ENCODE results near the gene HEATR1.

DNA sequence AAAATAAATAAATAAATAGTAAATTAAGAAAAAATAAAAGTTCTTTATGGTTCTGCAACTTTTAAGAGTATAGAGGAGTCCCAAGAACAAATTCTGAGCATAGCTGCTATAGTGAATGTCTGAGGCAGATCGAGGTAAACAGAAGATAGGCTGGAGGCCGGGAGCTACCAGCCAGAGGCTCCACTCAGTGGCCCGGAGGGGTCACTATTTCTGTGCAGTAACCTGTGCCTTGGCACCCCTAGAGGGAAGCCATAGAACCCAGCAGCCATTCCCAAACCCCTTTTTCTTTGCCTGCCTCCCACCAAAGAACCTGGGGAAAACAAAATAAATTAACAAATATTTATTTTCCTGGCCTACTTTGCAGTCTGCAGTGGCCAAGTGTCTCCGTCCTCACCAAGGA lies 38.4 kb upstream of the HEATR1 start:
- TF ChIP-seq, protein P1, sequence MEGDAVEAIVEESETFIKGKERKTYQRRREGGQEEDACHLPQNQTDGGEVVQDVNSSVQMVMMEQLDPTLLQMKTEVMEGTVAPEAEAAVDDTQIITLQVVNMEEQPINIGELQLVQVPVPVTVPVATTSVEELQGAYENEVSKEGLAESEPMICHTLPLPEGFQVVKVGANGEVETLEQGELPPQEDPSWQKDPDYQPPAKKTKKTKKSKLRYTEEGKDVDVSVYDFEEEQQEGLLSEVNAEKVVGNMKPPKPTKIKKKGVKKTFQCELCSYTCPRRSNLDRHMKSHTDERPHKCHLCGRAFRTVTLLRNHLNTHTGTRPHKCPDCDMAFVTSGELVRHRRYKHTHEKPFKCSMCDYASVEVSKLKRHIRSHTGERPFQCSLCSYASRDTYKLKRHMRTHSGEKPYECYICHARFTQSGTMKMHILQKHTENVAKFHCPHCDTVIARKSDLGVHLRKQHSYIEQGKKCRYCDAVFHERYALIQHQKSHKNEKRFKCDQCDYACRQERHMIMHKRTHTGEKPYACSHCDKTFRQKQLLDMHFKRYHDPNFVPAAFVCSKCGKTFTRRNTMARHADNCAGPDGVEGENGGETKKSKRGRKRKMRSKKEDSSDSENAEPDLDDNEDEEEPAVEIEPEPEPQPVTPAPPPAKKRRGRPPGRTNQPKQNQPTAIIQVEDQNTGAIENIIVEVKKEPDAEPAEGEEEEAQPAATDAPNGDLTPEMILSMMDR (IDR thresholded peaks at IDR 0.05) = no peak
- no peak for TF ChIP-seq POLR2A (IDR thresholded peaks at IDR 0.05)
